Thymus (tissue), 11 donors: ENCODE measurements around the gene FOXN3. TPM values are rescaled to one million over a fixed set of nuclear protein-coding genes. Genes with fewer than 3 reads are reported as not detected.

Source experiments
- DNase-seq, 9 donors: peaks; one replicate each; pipeline ENCODE4 v3.0.0-alpha.2; 2013; ENCODE audit warnings: low spot score in 9 of 9, low read depth in 6 of 9, missing footprints in 1 of 9
- H3K27ac ChIP-seq, 2 donors: one replicate each; pipeline ENCODE4 v1.5.1; 2013; ENCODE audit warnings: control low read depth in 1 of 2, low read depth in 1 of 2, low read length in 1 of 2, mild to moderate bottlenecking in 1 of 2, moderate library complexity in 1 of 2
- H3K27me3 ChIP-seq, 2 donors: one replicate each; pipeline ENCODE4 v1.5.1; 2013; ENCODE audit warnings: low read length in 1 of 2; ENCODE audit not compliant: control insufficient read depth in 2 of 2, insufficient read depth in 1 of 2
- H3K36me3 ChIP-seq, 2 donors: one replicate each; pipeline ENCODE4 v1.5.1; 2013; ENCODE audit warnings: low read length in 1 of 2, mild to moderate bottlenecking in 1 of 2, moderate library complexity in 1 of 2; ENCODE audit not compliant: control insufficient read depth in 2 of 2, insufficient read depth in 2 of 2
- H3K4me1 ChIP-seq, 2 donors: one replicate each; pipeline ENCODE4 v1.5.1; 2013; ENCODE audit warnings: low read length in 2 of 2; ENCODE audit not compliant: control insufficient read depth in 2 of 2, insufficient read depth in 2 of 2
- H3K4me3 ChIP-seq, 2 donors: one replicate each; pipeline ENCODE4 v1.5.1; 2013; ENCODE audit warnings: low read length in 2 of 2, control low read depth in 1 of 2, mild to moderate bottlenecking in 1 of 2
- H3K9me3 ChIP-seq, 2 donors: one replicate each; pipeline ENCODE4 v1.5.1; 2013; ENCODE audit warnings: low read length in 1 of 2, mild to moderate bottlenecking in 1 of 2; ENCODE audit not compliant: control insufficient read depth in 2 of 2, insufficient read depth in 1 of 2
- WGBS: extraction: QIAGEN DNeasy Blood & Tissue Kit; methylation state at CpG from one replicate; pipeline ENCODE4 v1.1.7; 2013; 5-methylcytosine and 5-hydroxymethylcytosine counted together
- polyA plus RNA-seq: library from polyadenylated mRNA; stranded (reverse); fragments of 200-250 nt; gene quantifications from one replicate; pipeline ENCODE4 v1.2.3, GENCODE V29; 2013
- total RNA-seq: library from RNA; stranded (reverse); fragments of 120-200 nt; gene quantifications from one replicate; pipeline ENCODE4 v1.2.4, GENCODE V29; 2013
- donor health status: healthy.

Gene FOXN3
- total and polyA plus RNA-seq, 2 donors: 21.9 to 32.5 TPM

DNA sequence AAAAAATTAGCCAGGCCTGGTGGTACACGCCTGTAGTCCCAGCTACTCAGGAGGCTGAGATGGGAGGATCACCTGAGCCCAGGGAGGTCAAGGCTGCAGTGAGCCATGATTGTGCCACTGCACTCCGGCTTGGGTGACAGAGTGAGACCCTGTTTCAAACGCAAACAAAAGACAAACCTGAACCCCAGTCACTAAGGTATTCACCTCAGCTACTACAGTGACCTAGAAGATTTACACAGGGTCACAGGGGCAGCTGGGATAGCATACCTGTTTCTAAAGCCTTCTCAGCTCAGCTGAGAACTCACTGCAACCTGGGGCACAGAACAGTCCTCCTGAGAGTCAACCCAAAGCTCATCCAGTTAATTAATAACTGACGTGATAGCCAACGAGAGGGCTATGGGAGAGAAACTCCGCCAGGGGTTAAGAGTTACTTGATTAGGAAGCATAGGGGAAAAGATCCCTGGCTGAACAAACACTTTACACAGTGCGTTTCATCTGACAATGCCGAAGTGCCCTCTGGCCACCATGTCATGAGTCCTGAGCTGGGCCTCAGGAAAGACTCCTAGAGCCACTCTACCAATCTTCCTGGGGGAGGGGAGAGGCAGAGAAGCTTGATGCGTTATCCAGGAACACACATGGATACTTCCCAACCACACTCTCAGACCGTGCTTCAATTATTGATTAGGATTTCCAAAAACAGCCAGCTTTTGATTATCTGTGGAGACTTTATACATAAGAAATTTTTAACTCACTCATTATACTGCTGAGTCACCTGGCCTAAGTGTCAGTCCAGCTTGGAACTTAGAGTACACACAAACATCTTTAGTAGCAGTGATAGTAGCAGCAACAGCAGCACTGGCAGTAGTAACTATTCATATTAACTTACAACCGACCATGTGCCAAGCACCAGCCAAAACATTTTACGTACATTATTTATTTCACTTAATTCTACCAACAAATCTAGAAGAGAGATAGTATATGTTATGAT lies 48.2 kb downstream of the FOXN3 start:
- WGBS: 99% methylated on average over 12 of the region's 12 CpGs
- no peaks in the 10 kb centered on the region for H3K27me3 ChIP-seq
- peaks cover 16 to 44% of the 10 kb centered on the region in 2 donors for H3K4me1 ChIP-seq
- DNase-seq: no peak
- H3K27ac ChIP-seq: no peak overlapping the region
- peaks cover 0 to 6% of the 10 kb centered on the region in 2 donors for H3K36me3 ChIP-seq
- no peaks in the 10 kb centered on the region for H3K9me3 ChIP-seq
- no peak overlapping the region for H3K4me3 ChIP-seq

DNA sequence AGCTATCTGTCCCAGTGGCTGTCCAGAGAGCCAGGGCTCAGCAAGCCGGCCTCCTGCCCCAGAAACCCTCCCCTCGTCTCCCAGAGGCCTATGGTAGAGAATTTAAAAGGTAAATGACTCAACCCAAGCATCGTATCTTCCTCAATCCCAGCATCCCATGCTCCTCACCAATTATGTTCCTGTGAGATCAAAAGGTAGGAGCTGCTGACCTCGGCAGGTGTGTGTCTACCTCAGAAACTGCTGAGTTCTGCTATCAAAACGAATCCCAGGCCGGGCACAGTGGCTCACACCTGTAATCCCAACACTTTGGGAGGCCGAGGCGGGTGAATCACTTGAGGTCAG lies 49.3 kb downstream of the FOXN3 start:
- peaks cover 0 to 6% of the 10 kb centered on the region in 2 donors for H3K36me3 ChIP-seq
- peaks cover 21 to 51% of the 10 kb centered on the region in 2 donors for H3K4me1 ChIP-seq
- no peak overlapping the region for H3K27ac ChIP-seq
- WGBS: 85% methylated on average over 8 of the region's 8 CpGs
- DNase-seq: no peak
- no peaks in the 10 kb centered on the region for H3K27me3 ChIP-seq
- no peak overlapping the region for H3K4me3 ChIP-seq
- no peaks in the 10 kb centered on the region for H3K9me3 ChIP-seq

DNA sequence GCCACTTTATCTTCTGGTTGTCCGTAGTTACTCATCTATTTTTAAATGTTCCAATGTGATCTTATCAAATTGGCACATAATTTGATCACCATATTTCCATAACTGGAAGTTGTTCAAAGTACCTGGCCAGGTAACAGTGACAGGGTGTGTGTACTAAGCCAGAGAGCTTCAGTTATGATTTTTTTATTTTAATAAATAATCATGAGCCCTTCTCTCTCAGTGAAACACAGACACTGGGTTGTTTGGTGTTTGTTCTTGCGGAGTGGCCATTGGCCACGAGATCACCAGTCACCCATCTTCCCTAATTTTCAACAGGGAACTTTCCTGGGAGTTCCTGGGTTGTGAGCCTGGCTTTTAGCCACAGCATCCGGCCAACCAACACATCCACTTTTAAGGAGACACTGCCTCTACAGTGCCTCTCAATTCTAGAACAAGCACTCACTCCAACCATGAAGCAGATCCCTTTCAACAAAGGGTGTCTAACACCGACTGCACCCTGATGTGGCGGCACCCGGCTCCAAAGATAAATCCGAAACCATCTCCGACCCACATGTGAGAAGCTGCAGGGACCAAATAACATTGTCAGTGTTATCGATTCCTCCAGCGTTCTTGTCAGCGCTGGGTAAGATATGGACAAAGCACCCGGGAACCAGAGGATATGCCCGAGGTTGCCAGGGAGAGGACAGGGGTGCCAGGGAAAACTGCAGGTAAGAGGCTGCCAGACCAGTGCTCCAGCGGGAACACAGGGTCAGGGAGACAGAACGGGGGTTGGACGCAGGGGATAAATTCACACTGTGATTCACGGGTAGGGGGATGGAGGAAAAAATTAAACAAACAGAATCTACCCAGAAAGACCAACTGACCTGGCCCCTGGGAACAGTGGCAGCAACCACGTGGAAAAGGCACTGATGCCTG lies 49.9 kb downstream of the FOXN3 start:
- 95% methylated on average over 19 of the region's 19 CpGs for WGBS
- Histone ChIP-seq H3K27me3 (no peaks in the 10 kb centered on the region), H3K4me1 (peaks cover 21 to 52% of the 10 kb centered on the region in 2 donors), H3K36me3 (peaks cover 0 to 6% of the 10 kb centered on the region in 2 donors), H3K9me3 (no peaks in the 10 kb centered on the region), H3K27ac (peak overlapping the region in 1 of 2 donors; percentile 70), H3K4me3 (no peak overlapping the region)
- no peak for DNase-seq

DNA sequence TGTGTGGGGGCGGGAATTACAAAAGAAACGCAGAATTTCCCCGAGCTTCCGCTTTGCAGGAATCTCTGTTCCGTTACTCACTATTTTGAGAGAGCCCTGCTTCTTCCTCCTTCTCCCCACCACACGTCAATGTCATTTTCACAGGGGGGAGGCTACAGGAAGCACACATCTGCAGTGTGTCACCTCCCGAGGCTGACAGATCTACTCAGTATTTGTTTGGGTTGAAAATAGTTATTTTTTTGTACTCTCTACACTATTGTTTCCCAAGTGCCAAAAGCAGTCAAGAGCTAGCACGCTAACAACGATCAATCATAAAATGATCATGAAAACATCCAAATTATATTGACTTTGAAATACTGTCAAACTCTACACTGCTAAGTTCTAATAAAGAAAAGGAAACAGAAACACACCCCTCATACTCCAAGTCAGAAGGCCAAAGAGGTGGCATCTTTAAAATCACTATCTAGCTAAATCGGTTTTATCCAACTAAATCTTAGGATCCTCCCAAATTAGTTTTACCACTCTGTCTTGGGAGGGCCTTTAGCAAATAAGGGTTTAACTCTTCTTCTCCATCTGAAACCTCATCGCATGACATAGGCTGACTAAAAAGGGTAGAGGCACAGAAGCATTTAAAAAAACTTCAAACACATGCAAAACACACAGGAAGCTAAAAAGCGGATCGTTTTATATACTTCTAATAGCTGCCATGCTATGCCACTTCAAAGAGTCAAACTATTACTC lies 51.8 kb downstream of the FOXN3 start:
- 20% methylated on average over 13 of the region's 13 CpGs for WGBS
- H3K27me3 ChIP-seq: no peaks in the 10 kb centered on the region
- DNase-seq: peak in 6 of 9 donors; percentile 57 to 83 (median 65)
- peaks cover 19 to 37% of the 10 kb centered on the region in 2 donors for H3K4me1 ChIP-seq
- peak overlapping the region; percentile 77 to 87 for H3K27ac ChIP-seq
- peaks cover 0 to 3% of the 10 kb centered on the region in 2 donors for H3K36me3 ChIP-seq
- peak overlapping the region; percentile 16 to 26 for H3K4me3 ChIP-seq
- H3K9me3 ChIP-seq: no peaks in the 10 kb centered on the region

DNA sequence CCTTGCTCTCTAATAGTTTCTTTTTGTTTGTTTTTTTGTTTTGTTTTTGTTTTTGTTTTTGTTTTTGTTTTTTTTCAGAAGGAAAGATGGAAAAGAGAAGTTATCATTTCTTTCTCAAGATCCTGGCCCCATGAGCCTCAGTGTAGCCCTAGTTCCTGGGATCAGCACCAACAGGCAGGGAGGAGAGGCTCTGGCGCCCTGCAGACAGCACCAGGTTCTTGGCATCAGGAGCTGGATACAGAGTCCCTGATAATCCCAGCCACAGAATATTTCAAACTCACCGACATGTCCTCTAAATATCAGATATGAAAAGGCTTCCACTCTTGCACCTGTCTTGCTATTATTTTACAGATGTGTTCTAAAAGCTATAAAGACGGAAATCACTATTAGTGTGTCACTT lies 52.7 kb downstream of the FOXN3 start:
- 91% methylated on average over 3 of the region's 3 CpGs for WGBS
- Histone ChIP-seq H3K4me1 (peaks cover 19 to 36% of the 10 kb centered on the region in 2 donors), H3K36me3 (peaks cover 0 to 3% of the 10 kb centered on the region in 2 donors), H3K27ac (peak overlapping the region in 1 of 2 donors; percentile 87), H3K4me3 (no peak overlapping the region), H3K27me3 (no peaks in the 10 kb centered on the region), H3K9me3 (no peaks in the 10 kb centered on the region)
- DNase-seq: no peak

DNA sequence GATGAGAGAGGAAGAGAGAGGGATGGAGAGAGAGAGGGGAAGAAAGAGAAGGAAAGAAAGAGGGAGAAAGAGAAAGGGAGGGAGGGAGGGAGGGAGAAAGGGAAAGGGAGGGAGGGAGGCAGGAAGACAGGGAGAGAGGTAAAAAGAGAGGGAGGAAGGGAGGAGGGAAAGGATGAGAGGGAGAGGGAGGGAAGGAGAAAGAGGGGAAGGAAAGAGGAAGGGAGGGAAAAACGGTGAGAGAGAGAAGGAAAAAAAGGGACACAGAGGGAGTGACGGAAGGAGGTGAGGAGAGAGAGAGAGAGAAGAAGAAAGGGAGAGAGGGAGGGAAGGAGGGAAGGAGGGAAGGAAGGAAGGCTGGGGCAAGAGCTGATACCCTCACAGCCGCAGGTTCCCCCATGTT lies 56.8 kb downstream of the FOXN3 start:
- H3K4me1 ChIP-seq: peaks cover 17 to 19% of the 10 kb centered on the region in 2 donors
- DNase-seq: no peak
- H3K4me3 ChIP-seq: no peak overlapping the region
- peaks cover 0 to 3% of the 10 kb centered on the region in 2 donors for H3K36me3 ChIP-seq
- no peaks in the 10 kb centered on the region for H3K9me3 ChIP-seq
- peak overlapping the region in 1 of 2 donors; percentile 43 for H3K27ac ChIP-seq
- no peaks in the 10 kb centered on the region for H3K27me3 ChIP-seq
- WGBS: 84% methylated on average over 3 of the region's 3 CpGs

DNA sequence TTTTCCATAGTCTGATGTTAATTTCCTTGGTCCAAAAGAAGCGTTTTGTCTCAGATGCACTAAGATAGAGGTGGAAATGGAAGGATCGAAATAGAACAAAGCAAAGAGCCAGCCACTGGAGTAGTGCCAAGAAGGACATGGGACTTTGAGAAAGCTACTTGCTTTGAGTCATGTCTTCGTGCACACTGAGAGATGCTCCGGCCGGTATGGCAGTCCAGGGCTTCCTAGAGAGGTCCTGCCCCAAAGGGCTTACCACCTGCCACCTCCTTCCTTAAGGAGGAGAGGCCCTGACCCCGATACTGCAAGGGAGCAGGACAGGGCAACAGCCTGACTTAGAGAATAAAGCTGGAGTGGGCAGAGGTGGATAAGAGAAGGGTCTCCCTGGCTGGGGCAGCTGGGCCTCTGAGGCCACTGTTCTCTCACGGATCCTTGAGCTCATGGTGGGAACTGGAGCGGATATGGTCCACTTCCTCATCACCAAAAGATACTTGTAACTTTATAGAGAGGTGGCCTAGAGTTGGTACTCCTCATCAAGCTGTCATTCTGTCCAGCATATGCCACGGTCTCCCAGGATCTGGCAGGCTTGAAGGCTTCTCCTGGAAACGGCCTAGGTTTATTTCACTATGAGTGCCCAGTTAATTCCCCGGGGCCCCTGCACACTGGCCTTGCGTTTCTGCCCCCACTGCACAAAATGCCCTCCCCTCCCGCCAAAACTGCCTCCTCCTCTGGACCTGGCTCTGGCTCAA lies 57.4 kb downstream of the FOXN3 start:
- Histone ChIP-seq H3K36me3 (peaks cover 0 to 3% of the 10 kb centered on the region in 2 donors), H3K4me3 (no peak overlapping the region), H3K27me3 (no peaks in the 10 kb centered on the region), H3K4me1 (peaks cover 13% of the 10 kb centered on the region in 2 donors), H3K27ac (peak overlapping the region in 1 of 2 donors; percentile 43), H3K9me3 (no peaks in the 10 kb centered on the region)
- DNase-seq: no peak
- WGBS: 88% methylated on average over 13 of the region's 13 CpGs

DNA sequence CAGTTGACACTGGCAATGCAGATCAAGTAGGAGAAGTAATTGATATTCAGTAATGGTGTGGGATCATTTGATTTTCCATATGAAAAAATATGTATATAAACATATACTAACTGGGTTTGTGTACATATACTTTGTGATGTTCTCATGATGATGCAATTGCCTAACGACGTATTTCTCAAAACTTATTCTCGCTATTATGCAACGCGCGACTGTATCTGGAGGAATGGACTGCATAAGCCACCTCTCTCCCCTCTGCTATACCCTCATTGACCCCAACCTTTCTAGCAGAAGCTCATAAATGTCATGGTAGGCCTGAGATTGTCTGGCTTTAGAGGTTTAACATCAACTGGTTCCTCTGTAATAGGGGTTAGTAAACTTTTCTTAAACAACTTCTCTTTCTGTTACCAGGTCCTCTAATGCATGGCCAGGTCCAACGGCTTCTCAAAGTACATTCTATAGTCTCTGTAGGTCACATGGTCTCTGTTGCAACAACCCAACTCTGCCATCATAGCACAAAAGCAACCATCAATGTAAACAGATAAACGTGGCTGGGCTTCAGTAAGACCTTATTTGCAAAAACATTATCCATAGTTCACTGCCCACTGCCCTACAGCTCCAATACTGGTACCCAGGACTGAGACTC lies 59.3 kb downstream of the FOXN3 start:
- Histone ChIP-seq H3K4me3 (no peak overlapping the region), H3K36me3 (no peaks in the 10 kb centered on the region), H3K4me1 (peaks cover 5 to 11% of the 10 kb centered on the region in 2 donors), H3K27me3 (no peaks in the 10 kb centered on the region), H3K9me3 (no peaks in the 10 kb centered on the region), H3K27ac (no peak overlapping the region)
- DNase-seq: no peak
- 96% methylated on average over 8 of the region's 8 CpGs for WGBS
